Stimulated activated CD4-positive, alpha-beta T cell treated with anti-CD3 and anti-CD28 coated beads, Interleukin-12 subunit alpha, Interleukin-12 subunit beta, amount 100 ng/mL, for 48 hours (primary cell): ENCODE data around the gene OGFOD3.
"Not testable (repeated sequence)": the region's sequence is repeated elsewhere in the genome, so short reads cannot be mapped to it uniquely, and the experiment has no call there.

ENCODE experiments used
- DNase-seq, 3 donors: peaks; one replicate each; pipeline ENCODE4 v3.0.0-alpha.2; 2020; ENCODE audit warnings: low read depth in 2 of 3, low spot score in 1 of 3

Gene OGFOD3, protein sequence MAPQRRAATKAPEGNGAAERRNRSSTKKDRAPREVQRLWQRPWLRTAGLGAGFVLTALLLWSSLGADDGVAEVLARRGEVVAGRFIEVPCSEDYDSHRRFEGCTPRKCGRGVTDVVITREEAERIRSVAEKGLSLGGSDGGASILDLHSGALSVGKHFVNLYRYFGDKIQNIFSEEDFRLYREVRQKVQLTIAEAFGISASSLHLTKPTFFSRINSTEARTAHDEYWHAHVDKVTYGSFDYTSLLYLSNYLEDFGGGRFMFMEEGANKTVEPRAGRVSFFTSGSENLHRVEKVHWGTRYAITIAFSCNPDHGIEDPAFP

DNA sequence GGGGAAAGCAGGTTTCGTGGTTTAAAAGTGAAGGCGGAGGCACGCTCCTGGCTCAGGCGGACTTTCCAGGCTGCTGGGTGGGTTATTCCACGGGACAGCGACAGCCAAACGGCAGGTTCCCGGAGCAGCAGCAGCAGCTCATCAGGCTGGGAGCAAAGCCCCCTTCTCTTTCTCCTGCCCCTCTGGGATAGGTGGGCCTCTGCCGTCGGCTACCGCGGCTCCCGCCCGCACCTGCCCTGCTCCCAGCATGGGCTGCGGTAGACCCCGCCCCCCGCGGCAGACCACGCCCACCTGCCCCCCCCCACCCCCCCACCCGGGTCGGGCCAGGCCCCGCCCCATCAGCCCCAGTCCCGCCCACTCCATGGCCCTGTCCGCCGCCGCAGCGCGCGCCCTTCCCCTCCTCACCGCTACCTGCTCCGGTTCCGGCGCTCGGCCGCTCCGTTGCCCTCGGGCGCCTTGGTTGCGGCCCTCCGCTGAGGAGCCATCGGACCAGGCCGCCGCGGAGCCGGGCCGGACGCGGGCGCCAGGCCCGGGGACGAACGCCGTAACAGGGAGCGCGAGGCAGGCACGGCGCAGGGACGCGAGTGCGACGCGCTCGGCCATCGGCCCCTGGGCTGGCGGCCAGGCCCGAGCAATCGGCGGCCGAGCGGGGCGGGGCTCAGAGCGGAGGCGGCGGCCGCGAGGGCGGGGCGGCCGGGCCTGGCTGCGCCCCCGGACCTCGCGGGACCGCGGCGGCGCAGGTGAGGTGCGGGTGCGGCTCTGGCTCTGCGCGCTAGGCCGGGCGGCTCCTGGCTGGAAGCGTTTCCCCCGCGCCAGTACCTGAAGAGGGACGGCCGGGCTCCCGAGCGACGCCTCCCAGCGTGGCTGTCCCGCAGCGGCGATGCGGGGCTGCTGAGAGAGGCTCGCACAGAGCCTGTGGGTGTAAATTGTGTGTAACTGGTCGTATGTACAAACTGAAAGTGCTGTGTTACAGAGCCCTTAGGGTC, at the start of gene OGFOD3, which contains the start of gene HEXD:
Gene OGFOD3, minus strand, starts transcription at position 586 of the 986 bp plus-strand sequence. Its CDS starts 101 bp downstream, at position 485.
Gene HEXD, plus strand, starts transcription at position 347 of the 986 bp plus-strand sequence. CDS start 1,453 bp downstream, outside the sequence.
- peak; percentile 65 to 79 (median 76) for DNase-seq

DNA sequence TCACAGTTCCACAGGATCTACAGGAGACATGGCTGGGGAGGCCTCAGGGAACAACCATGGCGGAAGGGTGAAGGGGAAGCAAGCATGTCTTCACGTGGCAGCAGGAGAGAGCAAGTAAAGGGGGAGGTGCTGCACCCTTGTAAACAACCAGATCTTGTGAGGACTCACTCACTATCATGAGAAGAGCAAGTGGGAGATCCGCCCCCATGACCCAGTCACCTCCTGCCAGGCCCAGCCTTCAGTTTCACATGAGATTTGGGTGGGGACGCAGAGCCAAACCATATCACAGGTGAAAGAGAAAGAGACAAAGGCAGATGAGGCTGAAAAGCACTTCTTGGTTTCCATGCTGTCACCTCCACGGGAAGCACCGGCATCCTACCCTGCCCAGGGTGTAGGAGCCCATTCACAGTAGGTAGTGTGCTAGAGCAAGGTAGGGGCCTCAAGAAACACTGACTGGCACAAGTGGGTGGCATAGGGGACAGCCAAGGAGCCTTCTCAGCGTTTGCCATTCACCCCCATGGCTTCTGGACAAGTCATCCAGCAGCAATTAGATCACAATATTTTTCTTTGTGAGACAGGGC, 46.7 kb upstream of the OGFOD3 start:
- DNase-seq, result no peak

DNA sequence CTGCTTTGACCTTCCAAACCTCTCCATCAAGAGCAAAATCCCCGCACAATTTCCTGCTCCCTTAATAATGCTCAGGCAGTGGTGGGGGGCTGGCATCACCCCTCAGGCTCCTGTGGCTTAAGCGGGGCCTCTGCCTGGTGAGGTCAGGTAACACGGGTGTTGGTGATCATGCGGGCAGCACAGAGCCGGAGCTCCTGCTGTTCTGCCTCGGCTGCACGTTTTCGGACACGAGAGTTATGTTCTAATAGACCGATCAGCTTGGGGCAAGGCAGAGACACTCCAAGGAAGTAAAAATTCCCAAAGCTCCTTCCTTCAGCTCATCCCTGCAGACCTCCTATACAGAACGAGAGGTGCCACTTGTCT, 46.2 kb upstream of the OGFOD3 start:
- DNase-seq, result no peak

DNA sequence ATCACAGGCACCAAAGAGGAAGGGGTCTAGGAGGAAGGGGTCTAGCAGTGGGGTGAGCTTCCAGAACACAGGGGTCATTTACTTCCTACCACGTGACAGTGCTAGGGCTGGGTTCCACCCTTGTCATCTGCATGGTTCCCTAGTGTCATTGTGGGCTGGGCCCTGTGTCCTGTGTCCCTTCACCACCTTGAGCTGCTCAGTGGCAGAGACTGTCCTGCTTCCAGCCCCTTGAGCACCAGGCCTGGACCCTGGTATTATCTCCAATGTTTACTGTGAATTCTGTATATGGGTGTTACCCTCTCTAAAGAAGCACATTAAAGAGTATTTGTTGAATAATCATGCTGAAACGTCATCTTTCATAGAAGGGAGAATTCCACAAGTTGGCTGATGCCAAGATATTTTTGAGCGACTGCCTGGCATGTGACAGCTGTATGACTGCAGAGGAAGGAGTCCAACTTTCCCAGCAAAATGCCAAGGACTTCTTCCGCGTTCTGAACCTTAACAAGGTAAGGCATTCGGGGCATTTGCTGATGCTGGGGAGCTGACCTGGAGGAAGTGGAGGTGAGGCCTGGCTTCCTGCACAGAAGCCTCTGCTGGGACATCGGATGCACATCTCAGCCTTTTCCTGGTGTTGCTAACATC, 45.7 kb upstream of the OGFOD3 start:
- no peak for DNase-seq

DNA sequence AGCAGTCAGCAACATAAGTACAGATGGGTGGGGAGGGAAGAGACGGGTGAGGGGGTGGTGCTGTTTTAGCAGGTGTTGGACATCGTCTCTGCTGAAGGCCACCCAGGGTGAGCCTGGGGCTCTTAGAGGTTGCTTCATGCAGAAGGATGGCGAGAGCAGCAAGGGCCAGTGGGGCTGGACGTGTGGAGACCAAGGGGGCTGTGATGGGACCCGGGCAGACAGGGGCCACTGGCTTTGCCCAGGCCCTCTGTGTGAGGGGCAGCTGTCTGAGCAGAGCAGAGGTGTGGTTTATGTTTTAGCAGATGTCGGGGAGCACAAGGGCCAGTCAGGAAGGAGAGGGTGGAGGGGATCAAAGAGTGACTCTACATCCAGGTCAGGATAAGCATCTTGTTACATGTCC, 45.0 kb upstream of the OGFOD3 start:
- DNase-seq, result no peak

DNA sequence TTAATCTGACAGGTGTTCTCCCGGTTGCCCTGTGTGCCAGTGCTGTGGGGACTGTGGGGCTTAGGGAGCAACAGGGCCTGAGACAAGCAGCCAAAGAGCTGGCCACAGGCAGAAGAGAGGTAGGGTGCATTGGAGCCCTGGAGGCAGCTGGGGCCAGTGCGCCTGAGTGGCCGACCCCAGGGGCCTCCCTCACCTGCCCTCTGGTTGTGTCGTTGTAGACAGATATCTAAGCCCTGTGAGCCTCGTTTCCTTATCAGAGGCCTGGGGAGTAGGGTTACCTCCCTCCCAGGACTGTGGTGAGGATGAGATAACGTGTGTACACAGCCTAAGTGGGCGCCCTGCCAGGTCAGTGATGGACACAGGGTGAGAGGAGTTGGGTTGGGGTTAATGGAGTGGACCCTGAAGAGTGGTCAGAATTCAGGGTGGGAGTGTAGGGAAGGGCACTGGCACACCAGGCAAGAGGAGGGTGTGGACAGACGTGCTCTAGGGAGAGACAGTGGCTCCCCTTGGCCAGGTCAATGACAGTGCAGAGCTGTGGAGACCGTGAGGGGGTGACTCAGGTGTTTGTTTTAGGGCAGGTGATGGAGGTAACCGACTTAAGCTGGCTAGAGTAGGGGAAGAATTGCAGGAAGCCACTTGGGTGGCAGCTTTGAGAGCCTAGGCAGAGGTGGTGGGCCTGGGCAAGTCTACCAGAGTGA, 43.6 kb upstream of the OGFOD3 start:
- no peak for DNase-seq

DNA sequence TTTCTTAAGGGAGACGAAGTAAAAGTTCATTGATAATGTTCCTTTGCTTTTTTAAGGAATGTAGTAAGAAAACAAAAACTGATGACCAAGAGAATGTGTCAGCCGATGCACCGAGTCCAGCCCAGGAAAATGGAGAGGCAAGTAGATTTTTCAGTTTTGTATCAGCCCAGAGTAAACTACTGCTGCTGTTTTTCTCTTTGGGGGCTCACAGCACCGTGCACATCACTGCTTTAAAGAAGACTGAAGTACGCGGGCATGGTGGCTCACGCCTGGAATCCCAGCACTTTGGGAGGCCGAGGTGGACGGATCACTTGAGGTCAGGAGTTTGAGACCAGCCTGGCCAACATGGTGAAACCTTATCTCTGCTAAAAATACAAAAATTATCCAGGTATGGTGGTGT, 41.5 kb upstream of the OGFOD3 start:
- DNase-seq, result not testable (repeated sequence)

DNA sequence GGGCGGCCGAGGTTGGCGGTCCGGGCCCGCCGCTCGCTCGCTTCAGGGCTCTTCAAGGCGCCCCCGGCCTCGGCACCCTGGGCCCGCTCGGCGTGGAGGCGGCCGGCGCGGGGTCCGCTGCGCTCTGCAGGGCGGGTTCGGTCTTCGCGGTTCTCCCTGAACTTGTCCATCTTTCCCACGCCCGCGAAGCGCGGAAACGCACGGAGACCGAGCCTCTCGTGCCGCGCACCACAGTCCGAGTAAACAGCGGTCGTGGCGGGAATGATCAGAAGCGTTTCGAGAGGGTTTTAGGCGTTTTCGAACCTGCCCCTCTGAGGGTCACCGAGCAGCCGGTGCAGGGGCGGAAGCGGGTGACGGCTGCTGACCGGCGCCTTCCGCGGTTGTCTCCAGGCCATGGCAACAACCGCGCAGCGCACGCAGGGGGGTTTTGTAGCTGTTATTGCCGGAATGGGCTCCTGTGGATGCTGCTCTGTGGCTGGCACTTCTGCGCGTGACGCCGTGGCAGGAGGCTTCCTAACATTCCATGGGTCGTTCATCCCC, 40.6 kb upstream of the OGFOD3 start:
- DNase-seq, result no peak

DNA sequence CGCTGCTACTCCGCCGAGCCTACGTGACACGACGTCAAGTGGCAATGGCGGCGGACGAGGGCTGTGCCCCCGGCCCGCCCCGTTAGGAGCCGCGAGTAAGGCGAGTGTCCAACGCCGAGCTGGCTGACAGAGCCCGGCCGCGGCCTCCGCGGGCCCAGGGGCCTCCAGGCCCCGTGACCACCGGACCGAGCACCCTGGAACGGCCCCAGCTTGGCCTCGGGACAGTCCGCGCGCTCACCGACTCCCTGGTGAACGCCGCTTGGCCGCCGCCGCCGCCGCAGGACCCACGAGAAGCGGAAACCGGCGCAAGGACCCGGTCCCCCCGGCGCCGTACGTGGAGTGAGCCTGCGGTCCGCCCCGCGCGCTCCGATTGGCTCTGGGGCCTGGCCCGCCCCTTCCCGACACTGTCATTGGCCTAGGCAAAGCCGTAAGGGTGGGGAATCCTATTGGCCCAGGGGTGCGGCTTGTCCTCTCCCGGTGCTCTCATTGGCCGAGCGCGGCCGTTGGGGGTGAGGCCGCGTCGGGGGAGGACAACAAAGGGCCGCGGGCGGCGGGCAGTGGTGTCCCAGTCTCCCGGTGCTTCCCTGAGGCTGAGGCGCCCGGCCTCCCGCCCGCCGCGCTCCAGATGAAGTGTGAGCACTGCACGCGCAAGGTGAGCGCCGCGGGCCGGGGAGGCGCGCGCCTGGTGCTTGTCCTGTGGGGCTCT, 39.9 kb upstream of the OGFOD3 start, which contains the start of gene NARF:
Gene NARF, plus strand, starts transcription at position 563 of the 706 bp plus-strand sequence. Its CDS starts 63 bp downstream, at position 626.
- peak; percentile 94 to 95 (median 95) for DNase-seq

DNA sequence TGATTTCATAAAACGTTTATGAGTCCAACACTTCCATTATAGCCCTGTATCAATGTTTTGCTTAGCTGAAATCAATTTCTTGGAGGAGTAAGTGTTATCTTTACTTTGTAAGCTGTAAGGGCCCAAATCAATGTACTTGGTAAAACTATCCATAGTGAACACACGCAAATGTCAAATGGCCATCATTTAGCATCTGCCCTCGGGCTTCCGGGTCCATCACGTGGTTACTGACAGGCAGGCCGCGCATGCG, 39.5 kb upstream of the OGFOD3 start:
- DNase-seq, result no peak

DNA sequence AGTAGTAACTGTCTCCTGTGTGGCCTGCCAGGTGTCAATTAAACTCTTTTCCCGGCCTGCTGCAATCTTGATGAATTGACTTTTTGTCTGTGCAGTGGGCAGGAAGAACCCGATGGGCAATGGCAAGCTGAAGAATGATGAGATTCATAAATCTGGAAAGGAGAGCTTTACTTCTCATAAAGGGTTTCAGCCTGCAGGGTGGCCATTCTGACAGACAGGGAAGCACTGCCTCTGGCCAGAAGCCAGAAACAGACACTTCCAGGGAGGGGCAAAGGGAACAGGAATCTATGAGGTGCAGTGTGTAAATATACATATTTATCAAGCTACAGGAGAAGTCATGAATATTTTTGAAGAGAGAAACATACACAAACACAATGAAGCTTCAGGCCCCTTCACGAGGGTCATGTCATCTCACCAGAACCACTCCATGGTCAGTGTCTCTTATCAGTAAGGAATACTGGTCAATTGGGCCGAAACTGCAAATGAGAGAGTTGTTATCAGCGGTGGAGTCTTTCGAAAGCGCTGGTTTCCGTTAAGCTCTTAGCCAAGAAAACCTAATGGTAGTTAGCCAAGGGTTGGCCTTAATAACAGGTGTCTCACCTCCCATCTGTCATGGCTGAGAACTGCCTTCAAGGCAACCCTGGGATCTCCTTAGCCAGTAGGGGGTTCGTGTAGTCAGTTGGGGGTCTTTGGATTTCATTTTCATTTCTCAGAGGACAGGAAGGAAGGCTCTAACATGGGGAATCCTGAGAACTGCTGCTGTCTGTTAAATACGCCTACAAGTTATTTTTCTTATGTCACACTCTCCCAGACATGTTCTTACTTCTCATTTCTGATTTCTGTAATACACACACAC, 38.9 kb upstream of the OGFOD3 start:
- no peak for DNase-seq

DNA sequence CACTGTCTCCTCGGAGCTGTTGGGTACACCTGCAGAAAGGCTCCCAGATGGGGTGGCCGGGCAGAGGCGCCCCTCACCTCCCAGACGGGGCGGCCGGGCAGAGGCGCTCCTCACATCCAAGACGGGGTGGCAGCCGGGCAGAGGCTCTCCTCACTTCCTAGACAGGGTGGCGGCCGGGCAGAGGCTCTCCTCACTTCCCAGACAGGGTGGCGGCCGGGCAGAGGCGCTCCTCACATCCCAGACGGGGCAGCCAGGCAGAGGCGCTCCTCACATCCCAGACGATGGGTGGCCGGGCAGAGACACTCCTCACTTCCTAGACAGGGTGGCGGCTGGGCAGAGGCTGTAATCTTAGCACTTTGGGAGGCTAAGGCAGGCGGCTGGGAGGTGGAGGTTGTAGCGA, 35.3 kb upstream of the OGFOD3 start:
- DNase-seq, result not testable (repeated sequence)

DNA sequence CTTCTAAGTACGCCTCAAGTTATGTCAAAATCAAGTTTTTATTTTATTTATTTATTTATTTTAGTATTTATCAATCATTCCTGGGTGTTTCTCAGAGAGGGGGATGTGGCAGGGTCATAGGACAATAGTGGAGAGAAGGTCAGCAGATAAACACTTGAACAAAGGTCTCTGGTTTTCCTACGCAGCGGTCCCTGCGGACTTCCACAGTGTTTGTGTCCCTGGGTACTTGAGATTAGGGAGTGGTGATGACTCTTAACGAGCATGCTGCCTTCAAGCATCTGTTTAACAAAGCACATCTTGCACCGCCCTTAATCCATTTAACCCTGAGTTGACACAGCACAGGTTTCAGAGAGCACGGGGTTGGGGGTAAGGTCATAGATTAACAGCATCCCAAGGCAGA, 34.8 kb upstream of the OGFOD3 start:
- DNase-seq, result not testable (repeated sequence)

DNA sequence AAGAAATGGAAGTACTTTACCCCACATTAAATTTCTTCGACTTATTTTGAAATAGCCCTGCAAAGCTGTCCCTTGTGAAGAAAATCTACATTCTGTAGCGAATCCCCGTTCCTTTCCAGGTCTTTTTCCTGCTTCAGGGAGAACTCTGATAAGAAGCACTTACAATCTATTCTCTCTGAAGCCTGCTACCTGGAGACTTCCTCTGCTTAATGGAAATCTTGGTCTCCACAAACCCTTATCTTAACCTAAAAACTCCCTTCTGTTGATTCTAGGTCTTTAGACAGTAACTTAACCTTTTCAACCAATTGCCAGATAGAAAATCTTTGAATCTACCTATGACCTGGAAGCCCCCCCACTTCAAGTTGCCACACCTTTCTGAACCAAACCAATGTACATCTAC, 33.8 kb upstream of the OGFOD3 start:
- DNase-seq, result no peak

DNA sequence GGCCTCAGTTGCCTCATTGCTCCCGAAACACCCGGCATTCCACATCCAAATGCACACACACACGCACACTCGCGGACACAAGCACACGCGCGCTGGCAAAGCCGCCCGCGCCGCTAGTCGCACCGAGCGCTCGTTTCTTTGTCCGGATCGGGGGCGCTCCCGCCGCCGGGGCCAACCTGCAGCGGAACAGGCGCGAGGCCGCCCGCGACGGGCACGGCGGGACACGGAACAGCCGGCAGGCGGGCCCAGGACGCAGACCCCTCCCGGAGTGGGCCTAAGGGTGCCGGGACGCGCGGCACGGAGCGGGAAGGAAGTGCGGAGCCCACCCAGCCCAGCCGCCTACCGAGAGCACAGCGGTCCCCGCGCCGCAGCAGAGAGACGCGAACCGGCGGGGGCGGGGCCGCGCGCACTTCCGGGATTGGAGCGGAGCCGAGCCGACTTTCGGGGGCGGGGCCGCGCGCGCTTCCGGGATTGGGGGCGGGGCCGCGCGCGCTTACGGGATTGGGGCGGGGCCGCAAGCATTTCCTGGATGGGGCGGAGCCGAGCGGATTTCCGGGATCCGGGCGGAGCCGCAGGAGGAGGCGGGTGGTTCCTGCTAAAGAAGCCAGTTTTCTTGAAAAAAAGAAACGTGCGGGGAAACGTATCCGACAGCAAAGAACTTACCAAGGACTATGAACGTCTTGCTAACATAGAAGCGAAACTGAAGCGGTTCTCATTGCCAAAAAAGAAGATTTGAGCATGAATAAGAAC, 32.1 kb upstream of the OGFOD3 start, which contains the start of gene CYBC1:
Gene CYBC1, minus strand, starts transcription at position 396 of the 750 bp plus-strand sequence. CDS start 1,498 bp downstream, outside the sequence.
- peak; percentile 93 to 97 (median 94) for DNase-seq

DNA sequence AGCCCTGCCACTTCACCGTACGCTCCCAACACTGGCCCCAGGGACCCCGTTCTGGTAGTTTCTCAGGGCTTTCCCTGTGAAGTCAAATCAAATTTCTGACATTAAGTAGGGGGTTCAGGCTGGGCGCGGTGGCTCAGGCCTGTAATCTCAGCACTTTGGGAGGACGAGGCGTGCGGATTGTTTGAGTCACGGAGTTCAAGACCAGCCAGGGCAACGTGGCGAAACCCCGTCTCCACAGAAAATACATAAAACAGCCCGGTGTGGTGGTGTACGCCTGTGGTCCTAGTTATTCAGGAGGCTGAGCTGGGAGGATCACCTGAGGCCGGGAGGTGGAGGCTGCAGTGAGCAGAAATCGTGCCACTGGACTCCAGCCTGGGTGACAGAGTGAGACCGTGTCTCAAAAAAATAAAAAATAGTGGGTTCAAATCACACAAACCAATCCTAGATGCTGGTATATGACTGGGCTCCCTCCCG, 31.5 kb upstream of the OGFOD3 start:
- peak; percentile 36 to 40 (median 39) for DNase-seq

DNA sequence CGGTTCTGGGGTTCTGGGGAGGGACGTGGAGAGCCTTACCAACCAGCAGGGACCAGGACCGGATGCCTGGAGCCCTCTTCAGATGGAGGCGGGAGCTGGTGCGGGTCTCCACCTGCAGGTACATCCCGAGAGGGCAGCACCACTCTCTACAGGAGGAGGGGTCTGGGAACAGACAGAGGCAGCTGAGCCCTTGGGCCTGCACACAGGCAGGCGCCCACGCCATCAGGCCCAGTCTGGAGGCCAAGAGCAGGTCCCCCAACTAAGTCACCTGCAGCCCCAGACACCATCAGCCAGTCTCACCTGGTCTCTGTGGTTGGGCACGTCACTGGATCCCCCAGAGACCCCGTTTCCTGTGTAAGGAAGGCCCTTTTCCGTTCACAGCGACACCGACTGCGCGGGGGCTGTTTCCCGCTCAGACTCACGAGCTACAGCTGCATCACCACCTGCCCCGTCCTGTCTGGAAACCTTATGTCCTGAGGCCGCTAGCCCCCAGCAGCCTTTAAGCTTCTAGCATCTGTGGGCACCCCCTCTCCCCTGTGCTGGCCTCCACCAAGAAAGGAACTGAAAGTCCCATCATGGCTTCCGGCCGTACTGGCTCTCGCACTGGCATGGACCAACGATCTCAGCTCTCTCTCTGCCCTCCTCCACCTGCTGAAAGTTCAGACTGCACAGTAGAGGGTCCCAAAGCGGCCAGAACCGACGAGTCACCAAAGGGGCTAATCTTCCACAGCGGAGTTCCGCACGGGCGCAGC, 30.9 kb upstream of the OGFOD3 start:
- DNase-seq, result peak; percentile 44 to 58 (median 52)
